ENCODE results near the gene UBE2E2.

DNA sequence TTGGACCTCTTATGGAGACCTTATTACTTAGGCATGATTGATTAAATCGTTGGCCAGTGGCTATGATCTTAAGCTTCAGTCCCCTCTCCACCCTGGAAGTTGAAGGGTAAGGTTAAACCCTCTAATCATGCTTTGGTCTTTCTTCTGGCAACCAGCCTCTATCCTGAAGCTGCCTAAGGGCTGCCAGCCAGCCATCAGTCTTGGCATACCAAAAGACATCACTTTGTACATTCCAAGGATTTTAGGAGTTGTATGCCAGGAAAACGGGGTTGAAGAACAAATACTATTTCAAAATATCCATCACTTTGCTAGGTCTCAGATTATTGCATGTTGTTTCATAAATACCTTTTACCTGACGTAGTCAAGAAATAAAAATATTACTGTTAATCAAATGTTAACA lies 28.9 kb downstream of the UBE2E2 start:
- TF ChIP-seq CEBPB (IDR thresholded peaks at IDR 0.05) (no peak), ZBTB7A (IDR thresholded peaks at IDR 0.05; ENCODE audit: low read depth) (no peak), EGR1 (IDR thresholded peaks at IDR 0.05) (no peak), TEAD4 (IDR thresholded peaks at IDR 0.05) (no peak), FOXM1 (IDR thresholded peaks at IDR 0.05; ENCODE audit: borderline replicate concordance, low read depth) (no peak), EP300 (IDR thresholded peaks at IDR 0.05; ENCODE audit: borderline replicate concordance) (no peak), YY1 (IDR thresholded peaks at IDR 0.05; ENCODE audit: low read depth) (no peak)
- TF ChIP-seq, protein P1, sequence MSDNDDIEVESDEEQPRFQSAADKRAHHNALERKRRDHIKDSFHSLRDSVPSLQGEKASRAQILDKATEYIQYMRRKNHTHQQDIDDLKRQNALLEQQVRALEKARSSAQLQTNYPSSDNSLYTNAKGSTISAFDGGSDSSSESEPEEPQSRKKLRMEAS (IDR thresholded peaks at IDR 0.05): no peak
- TF ChIP-seq, protein P2, sequence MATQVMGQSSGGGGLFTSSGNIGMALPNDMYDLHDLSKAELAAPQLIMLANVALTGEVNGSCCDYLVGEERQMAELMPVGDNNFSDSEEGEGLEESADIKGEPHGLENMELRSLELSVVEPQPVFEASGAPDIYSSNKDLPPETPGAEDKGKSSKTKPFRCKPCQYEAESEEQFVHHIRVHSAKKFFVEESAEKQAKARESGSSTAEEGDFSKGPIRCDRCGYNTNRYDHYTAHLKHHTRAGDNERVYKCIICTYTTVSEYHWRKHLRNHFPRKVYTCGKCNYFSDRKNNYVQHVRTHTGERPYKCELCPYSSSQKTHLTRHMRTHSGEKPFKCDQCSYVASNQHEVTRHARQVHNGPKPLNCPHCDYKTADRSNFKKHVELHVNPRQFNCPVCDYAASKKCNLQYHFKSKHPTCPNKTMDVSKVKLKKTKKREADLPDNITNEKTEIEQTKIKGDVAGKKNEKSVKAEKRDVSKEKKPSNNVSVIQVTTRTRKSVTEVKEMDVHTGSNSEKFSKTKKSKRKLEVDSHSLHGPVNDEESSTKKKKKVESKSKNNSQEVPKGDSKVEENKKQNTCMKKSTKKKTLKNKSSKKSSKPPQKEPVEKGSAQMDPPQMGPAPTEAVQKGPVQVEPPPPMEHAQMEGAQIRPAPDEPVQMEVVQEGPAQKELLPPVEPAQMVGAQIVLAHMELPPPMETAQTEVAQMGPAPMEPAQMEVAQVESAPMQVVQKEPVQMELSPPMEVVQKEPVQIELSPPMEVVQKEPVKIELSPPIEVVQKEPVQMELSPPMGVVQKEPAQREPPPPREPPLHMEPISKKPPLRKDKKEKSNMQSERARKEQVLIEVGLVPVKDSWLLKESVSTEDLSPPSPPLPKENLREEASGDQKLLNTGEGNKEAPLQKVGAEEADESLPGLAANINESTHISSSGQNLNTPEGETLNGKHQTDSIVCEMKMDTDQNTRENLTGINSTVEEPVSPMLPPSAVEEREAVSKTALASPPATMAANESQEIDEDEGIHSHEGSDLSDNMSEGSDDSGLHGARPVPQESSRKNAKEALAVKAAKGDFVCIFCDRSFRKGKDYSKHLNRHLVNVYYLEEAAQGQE (IDR thresholded peaks at IDR 0.05; ENCODE audit: low read depth): no peak

Data from Ishikawa (cell line).